ENCODE results near the gene RELT.

The RELT gene

DNA sequence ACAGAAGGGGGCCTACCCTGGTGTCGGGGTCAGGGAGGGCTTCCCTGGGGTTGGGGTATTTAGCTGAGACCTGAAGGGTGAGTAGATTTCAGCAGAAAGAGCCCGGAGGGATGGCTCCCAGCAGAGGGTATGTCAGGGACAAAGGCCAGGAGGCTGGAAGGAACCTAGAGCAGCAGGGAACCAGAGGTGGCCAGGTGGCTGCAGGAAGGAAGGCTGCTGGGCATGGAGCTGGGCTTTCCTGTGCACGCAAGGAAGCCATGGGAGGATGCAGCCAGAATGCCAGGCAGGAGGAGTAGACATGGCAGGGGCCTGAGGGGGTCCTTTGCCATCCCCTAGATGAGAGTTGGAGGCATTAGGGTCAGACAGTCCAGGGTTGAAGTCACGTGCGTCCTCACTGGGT, 27.4 kb upstream of the RELT start:
- DNase-seq (ENCODE audit: low spot score), result no peak

DNA sequence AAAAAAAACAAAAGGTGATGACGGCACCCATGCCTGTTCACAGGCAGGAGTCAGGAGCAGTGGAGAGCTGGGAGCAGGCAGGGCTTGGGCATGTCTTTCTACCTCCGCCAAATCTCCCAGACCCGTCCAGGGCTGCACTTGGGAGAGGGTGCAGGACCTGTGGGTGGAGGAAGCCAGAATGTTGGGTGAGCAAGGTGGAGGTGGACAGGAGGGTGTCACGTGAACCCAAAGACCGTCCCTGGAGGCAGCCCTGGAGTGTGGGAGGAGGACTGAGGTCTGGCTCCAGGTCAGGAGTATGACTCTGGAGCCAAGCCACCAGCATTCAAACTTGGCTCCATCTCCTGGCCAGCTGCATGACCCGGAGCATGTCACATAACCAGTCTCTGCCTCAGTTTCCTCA, 26.6 kb upstream of the RELT start:
- DNase-seq (ENCODE audit: low spot score), result no peak

DNA sequence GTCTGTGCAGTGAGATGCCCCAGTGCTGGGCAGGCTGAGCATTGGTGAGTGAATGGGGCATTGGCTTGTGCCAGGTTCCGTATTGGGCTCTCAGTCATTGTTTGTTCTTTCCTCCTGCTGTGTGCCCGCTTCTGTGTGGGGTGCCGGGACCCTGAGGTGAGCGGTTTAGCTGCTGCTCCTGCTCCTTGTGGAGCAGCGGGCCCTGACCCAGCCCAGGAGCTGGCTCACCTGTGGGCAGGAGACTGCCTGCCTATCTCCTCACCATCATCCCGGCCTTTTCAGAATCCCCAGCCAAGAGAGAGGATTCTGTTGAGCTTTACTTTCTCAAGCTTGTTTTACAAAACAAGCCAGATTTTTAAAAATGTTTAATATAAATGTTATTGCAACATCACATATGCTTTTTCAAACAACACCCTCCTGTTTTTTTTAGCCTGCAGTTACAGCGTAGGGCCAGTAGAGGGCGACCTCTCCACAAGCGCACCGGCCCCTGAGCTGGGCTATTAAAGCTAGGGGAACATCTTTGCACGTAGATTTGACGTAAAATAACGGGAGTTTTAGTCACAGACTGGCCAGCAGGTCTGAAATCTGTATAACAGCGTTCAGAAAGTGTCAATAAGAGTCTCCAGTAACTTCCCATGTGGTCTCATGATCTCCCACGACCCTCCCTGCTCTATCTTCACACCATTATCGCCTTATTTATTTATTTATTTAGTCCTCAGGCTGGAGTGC, 25.1 kb upstream of the RELT start:
- peak; percentile 55 for DNase-seq (ENCODE audit: low spot score)

DNA sequence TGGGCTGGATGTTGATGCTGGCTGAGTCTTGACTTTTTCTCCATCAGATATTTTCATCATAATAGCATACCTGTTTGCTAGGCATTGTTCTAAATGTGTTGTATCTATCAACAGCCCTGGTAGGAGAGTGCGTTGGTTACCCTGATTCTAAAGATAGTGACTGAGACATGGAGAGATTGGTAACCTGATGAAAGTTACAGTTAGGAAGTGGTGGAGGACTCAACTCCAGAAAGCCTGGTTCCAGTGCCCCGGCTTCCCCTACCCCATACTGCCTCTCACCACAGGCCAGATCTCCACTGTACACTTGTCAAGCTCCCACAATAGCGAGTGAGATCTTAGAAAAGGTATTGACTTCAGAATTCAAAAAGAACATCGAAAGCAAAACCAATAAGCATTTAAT, 22.8 kb upstream of the RELT start:
- peak; percentile 46 for DNase-seq (ENCODE audit: low spot score)

DNA sequence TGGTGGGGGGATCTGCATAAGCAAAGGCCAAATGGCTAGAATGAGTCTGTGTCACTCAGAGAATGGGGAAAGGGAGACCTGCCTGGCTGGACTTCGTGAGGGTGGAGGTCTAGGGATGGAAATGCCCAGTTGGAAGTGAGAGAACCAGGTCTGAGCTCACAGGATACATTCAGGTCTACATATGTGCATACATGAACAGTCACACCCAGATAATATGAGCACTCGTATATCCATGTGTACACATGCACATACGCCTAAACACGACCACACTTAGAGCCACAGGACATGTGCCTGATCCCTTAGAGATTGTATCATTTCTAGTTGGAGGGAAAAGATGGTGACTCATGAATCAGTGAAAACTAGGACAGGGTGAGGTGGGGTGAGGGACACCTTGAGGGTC, 21.1 kb upstream of the RELT start:
- DNase-seq (ENCODE audit: low spot score), result no peak

DNA sequence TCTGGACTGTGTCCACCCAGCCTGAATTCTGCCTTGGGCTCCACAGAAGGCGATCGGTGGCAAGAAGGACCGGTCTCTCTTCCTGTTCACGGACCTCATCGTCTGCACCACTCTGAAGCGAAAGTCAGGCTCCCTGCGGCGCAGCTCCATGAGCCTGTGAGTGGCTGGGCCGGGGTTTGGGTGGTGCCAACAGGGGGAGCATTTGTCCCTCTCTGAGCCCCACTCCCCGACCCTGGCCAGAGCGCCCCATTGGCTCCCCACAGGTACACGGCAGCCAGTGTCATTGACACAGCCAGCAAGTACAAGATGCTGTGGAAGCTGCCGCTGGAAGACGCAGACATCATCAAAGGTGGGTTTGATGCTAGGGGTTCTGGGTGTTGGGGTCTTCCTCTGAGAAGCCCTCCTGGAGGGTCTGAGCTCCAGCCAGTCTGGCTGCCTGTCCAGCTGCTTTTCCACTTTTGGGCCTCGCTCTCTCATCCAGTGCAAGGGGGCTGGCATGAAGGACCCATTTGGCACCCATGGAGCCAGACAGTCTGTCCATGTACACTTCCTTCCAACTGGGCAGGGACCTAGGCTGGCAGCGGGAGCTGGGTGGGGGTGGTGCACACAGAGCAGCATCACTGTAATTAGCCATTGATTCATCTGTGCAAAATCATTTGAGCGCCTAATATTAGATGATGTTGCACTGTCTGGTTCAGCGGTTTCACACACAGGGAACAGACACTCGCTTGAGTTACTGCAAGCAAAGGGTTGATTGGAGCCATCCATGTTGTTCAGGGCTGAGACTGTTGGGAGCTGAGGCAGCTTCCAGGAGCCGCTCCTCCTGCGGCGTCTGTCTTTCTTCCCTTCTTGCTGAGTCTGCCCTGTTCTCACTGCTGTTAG, 19.0 kb upstream of the RELT start:
- no peak for DNase-seq (ENCODE audit: low spot score)

DNA sequence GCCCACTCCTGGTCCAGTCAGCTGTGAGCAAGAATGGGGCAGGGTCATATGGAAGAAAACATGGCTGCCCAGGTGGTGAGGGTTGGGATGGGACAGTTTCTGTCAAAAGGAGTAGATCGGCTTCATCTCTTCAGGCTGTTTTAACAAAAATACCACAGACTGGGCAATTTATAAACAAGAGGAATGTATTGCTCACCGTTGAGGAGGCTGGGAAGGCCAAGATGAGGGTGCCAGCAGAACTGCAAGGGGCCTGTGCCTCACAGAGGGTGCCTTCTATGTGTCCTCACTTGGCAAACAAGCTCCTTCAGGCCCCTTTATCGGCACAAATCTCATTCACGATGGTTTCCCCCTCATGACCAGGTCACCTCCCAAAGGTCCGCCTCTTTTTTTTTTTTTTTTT, 18.1 kb upstream of the RELT start:
- no peak for DNase-seq (ENCODE audit: low spot score)

DNA sequence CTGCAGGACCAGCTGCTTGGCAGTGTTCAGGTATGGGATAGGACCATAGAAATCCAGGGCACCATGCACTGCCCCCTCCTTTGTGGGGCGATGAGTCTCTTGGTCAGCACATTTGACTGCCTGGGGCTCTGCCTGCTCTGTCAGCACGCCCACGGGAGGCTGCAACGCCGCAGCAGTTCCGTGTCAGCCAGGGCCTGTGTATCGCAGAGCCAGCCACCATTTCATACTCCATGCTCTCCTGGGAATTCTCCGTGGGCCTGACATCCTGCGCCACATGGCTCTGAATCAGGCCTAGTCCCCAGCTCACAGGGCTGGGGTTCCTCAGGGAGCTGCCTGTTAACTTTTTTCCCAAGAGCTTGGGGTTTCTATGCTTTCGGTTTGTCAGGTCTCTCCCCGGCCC, 16.9 kb upstream of the RELT start:
- DNase-seq (ENCODE audit: low spot score), result no peak

DNA sequence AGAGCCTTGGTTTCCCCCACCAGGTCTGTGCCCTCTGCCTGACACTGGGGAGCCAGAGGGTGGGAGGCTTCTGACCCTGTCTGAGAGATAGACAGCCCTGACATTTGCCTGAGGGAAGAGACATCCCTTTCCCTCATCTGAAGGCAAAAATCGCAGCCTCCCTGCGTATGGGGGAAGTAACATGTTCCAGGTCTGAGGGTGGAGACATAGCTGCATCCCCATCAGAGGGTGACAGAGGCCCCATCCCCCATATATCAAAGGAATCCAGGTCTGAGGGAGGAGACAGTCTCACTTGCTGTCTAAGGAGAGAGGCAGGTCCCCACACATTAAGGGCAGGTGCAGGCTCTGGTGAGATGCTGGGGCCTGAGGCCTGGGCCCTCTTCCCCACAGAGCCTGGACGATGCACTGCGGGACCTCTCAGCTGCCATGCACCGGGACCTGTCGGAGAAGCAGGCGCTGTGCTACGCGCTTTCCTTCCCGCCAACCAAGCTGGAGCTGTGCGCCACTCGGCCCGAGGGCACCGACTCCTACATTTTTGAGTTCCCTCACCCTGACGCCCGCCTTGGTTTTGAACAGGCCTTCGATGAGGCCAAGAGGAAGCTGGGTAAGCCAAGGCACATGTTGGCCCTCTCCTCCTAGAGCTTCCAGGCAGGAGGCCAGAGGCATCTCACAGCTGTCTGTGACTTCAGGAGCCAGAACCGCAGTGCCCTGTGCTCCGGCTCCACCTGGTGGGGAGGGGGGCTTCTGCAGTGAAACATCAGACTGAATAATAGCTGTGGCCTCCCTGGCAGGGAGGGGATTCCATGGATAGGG, 16.1 kb upstream of the RELT start:
- DNase-seq (ENCODE audit: low spot score), result peak; percentile 27

DNA sequence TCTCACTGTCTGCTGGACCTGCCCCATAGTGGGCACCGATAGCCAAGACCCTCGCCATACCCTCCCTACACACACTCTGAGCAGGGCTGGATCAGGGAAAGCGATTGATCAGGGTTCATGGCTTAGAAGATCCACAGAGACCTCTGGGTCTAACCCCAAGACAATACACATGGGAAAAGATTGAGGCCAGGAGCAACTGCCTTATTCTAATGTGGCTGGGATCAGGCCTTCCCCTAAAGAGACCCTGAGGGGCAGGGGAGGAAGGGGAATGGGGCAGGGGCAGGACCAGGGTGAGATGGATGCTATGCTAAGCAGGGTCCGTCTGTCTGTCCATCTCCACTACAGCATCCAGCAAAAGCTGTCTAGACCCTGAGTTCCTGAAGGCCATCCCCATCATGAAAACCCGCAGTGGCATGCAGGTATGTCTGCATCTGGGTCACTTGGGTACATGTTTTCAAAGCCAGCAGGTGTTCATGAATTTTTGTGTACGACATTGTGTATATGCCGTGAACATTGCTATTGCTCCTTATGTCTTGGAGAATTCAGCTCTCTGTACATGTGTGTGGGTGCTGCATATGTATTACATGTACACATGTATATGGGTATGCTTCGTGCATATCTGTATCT, 15.3 kb upstream of the RELT start:
- DNase-seq (ENCODE audit: low spot score), result no peak

DNA sequence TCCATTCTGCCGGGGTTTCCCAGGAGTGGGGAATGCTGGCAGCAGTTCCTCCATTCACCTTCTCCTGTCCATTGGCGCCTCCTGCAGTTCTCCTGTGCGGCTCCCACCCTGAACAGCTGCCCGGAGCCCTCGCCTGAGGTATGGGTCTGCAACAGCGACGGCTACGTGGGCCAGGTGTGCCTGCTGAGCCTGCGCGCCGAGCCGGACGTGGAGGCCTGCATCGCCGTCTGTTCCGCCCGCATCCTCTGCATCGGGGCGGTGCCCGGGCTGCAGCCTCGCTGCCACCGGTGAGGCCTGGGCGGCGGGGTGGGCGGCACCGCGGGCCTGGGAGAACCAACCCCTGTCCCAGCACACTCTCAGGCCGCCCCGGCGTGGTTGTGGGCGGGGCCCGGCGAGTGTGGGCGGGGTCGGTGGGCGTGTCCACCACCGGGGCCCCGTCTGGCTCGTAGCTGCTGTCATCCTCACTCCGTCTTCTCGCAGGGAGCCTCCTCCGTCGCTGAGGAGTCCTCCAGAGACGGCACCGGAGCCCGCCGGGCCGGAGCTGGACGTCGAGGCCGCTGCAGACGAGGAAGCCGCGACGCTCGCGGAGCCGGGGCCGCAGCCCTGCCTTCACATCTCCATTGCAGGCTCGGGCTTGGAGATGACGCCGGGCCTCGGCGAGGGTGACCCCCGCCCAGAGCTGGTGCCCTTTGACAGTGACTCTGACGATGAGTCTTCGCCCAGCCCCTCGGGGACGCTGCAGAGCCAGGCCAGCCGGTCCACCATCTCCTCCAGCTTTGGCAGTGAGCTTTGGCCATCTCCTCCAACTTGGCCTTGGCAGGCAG, 14.0 kb upstream of the RELT start:
- no peak for DNase-seq (ENCODE audit: low spot score)

DNA sequence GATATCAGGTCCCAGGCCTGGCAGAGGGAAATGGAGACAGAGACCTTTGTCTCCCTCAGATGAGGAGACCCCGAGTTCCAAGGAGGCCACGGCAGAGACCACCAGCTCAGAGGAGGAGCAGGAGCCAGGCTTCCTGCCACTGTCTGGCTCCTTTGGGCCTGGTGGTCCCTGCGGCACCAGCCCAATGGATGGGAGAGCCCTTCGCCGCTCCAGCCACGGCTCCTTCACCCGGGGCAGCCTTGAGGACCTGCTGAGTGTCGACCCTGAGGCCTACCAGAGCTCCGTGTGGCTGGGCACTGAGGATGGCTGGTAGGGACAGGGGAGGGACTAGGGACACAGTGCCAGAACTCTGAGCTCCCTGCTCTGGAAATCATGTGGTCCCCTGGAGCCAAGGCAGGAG, 13.1 kb upstream of the RELT start:
- no peak for DNase-seq (ENCODE audit: low spot score)

DNA sequence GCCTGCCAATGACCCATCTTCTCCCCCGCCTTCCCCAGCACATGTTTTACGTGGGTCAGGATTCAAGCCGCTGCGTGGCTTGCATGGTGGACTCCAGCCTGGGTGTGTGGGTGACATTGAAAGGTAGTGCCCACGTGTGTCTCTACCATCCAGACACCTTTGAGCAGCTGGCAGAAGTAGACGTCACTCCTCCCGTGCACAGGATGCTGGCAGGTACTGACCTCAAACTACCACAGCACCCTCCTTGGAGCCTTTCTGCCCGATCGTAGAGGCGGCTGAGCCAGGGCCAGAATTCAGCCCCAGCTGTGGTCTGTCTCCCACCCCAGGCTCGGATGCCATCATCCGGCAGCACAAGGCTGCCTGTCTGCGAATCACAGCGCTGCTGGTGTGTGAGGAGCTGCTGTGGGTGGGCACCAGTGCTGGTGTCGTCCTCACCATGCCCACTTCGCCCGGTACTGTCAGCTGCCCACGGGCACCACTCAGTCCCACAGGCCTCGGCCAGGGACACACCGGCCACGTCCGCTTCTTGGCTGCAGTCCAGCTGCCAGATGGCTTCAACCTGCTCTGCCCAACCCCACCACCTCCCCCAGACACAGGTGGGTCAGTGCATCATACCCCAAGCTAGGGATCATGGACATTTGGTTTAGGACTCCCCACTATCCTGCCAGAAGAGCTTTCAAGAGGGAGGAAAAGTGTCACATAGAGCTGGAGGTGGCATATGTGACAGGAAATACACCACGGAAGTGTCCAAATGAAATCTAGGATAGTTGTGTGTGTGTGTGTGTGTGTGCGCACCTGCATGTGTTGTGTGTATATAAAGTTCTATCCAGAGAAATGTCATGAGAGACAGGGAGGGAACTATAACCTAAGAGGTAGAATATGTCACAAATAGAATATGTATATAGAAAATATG, 10.6 kb upstream of the RELT start:
- DNase-seq (ENCODE audit: low spot score), result no peak

DNA sequence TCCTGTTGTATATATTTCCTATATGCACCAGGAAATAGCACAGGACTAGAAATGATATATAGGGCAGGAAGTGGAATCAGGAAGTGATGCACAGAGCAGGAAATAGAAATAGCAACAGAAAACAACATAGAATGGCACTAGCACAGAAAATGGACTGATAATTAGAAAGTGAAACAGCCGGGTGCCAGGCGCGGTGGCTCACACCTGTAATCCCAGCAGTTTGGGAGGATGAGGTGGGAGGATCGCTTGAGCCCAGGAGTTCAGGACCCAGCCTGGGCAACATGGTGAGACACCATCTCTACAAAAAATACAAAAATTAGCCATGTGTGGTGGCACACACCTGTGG, 10.0 kb upstream of the RELT start:
- DNase-seq (ENCODE audit: low spot score), result peak; percentile 31

DNA sequence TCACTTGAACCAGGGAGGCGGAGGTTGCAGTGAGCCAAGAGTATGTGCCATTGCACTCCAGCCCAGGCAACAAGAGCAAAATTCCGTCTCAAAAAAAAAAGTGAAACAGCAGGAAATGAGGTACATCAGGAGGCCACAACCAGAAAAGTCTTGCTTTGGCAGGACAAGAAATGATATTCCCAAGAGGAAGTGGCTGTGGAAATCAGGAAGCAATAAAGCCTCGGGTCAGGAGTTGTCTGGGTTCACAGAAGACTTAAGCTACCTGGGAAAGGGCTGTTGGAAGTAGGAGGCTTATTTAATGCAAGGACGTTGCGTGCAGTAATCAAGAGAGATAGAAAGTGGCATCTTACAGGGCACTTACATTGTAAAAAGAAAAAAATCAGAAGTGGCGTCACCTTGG, 9.2 kb upstream of the RELT start:
- DNase-seq (ENCODE audit: low spot score), result no peak

DNA sequence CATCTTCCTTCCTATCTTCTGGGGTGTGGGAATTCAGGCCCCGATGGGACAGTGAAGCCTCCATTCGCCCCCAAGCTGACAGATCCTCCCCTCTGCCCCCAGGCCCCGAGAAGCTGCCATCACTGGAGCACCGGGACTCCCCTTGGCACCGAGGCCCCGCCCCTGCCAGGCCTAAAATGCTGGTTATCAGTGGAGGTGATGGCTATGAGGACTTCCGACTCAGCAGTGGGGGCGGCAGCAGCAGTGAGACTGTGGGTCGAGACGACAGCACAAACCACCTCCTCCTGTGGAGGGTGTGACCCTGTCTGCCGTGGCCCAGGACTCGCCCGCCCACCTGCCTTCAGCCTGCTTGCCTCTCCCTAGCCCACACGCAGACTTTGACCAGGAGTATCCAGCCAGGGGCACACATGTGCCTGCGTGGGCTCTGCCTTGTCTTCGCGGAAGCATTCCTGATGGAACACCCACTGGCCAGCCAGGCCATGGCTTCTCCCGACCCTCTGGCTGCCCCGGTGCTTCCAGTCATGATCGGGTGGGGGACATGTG, 8.6 kb upstream of the RELT start:
- DNase-seq (ENCODE audit: low spot score), result no peak

DNA sequence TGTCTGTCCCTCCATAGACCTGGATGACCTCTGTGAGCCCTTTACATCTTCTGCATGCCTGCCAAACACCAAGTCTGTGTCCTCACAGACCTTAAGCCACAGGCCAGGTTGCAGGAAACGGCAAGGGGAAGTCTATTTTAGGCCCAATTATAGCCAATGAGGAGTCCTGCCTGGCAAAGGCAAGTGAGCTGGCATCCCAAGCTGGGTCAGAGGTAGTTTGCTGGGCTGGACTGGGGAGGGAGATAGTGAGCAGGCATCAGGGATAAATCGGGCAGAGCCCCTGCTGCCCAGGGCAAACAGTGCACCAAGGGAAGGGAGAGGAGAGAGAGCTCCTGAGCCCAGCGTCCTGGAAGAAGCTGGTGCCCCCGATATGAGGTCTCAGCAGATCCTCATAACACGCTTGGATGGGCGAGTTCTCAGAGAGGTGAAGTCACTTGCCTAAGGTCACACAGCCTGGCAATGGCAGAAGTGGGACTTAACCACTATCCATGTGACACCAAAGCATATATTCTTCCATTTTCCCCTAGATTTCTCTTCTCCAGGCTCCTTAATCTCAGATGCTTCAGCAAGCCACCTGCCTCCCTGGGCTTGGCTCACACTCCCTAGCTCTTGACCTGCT, 3.7 kb upstream of the RELT start:
- no peak for DNase-seq (ENCODE audit: low spot score)

DNA sequence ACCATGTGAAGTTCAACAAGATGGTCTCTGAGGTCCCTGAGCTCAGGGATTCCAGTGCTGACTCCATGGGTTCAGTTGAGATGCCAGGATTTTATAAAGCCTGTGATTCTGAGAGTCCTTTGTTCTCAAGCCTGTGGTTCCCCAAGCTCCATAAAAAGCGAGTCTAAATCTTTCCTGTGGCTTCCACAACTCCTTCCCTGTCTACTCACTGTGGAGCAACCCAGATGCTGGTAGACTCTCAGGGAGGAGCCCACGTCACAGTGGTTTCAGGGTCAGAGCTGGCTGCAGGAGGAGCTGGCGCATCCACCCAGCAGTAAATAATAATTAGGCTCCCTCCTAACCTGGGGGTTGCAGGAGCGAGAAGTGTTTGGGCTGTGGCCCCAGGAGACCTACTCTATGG, 2.0 kb upstream of the RELT start:
- no peak for DNase-seq (ENCODE audit: low spot score)

DNA sequence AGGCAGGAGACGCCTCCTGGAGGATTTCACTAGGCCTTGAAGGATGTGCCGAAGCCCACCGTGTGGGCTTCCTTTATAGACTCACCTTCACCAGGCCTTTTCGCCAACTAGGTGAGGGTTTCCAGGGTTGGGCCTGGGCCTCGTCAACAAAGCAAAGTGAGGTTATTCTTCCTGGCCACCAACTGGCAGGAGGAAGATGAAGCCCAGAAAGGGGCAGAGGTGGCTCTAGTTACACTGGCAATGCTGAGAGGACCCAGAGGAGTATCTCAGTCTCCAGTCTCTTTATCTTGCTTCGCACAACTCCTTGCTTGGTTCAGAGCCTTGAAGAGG, 404 bp upstream of the RELT start:
- no peak for DNase-seq (ENCODE audit: low spot score)
